Measurements from ENCODE around the gene CCL17.

GRCh38 chr16:57403965-57404817 is at the start of gene CCL17:
- TF ChIP-seq, protein P1, sequence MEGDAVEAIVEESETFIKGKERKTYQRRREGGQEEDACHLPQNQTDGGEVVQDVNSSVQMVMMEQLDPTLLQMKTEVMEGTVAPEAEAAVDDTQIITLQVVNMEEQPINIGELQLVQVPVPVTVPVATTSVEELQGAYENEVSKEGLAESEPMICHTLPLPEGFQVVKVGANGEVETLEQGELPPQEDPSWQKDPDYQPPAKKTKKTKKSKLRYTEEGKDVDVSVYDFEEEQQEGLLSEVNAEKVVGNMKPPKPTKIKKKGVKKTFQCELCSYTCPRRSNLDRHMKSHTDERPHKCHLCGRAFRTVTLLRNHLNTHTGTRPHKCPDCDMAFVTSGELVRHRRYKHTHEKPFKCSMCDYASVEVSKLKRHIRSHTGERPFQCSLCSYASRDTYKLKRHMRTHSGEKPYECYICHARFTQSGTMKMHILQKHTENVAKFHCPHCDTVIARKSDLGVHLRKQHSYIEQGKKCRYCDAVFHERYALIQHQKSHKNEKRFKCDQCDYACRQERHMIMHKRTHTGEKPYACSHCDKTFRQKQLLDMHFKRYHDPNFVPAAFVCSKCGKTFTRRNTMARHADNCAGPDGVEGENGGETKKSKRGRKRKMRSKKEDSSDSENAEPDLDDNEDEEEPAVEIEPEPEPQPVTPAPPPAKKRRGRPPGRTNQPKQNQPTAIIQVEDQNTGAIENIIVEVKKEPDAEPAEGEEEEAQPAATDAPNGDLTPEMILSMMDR (tag by site-specific recombination; IDR thresholded peaks at IDR 0.05) = no peak
- TF ChIP-seq ZNF214 (tag by site-specific recombination; IDR thresholded peaks at IDR 0.05; ENCODE audit: borderline replicate concordance) = no peak
- TF ChIP-seq ZNF391 (tag by site-specific recombination; IDR thresholded peaks at IDR 0.05; ENCODE audit: borderline replicate concordance, low read depth) = no peak
- no peak for TF ChIP-seq ZNF621 (tag by site-specific recombination; IDR thresholded peaks at IDR 0.05)
- TF ChIP-seq ZNF629 (tag by site-specific recombination; IDR thresholded peaks at IDR 0.05) = no peak
- no peak for TF ChIP-seq ZNF830 (tag by site-specific recombination; IDR thresholded peaks at IDR 0.05; ENCODE audit: low read depth)
- TF ChIP-seq, protein P2, sequence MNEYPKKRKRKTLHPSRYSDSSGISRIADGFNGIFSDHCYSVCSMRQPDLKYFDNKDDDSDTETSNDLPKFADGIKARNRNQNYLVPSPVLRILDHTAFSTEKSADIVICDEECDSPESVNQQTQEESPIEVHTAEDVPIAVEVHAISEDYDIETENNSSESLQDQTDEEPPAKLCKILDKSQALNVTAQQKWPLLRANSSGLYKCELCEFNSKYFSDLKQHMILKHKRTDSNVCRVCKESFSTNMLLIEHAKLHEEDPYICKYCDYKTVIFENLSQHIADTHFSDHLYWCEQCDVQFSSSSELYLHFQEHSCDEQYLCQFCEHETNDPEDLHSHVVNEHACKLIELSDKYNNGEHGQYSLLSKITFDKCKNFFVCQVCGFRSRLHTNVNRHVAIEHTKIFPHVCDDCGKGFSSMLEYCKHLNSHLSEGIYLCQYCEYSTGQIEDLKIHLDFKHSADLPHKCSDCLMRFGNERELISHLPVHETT (tag by site-specific recombination; IDR thresholded peaks at IDR 0.05) = no peak
